ENCODE measurements around the gene DPH2.

DPH2 gene

DNA sequence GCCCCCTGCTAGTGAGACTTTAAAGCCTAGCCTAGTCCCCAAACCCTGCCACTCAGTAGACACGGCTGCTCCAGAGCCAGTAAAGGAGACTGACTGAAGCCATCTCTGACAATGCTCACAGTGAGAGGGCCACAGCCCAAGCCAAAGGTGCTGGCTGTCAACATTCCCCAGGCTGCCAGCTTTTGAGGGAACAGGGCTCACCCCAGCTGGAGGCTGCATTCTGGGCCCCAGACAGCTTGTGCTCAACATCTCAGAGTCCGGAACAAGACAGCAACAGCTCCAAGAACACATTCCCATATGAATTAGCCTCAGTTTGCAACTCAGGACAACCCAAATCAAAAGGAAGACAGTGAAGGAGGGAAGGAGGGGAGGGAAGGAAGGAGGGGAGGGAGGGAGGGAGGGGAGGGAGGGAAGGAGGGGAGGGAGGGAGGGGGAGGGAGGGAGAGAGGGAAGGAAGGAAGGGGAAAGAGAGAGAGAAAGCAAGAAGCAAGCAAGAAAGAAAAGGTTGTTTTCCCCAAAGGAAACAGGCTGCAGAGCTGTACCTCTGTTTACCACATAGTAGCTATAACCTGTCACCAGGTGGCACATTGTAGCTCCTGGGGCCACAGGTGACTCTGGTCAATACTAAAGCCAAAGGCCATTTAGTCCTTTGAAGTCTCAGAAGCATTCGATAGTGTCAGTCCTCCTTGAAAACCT lies 30.8 kb upstream of the DPH2 start:
- Histone ChIP-seq H3K27ac (no peak overlapping the region), H3K4me3 (no peak overlapping the region)

- H3K27ac ChIP-seq, result no peak overlapping the region
- H3K4me3 ChIP-seq, result no peak overlapping the region
These were observed 27.4 kb upstream of the DPH2 start for GRCh38 chr1:43942411-43942810.

- Histone ChIP-seq H3K4me3 (no peak overlapping the region), H3K27ac (no peak overlapping the region)
These were observed 24.9 kb upstream of the DPH2 start for GRCh38 chr1:43944860-43945259.

- H3K4me3 ChIP-seq, result peak overlapping the region; percentile 58 to 86 (median 64)
- H3K27ac ChIP-seq, result peak overlapping the region; percentile 32 to 100 (median 99)
These were observed 24.1 kb upstream of the DPH2 start for GRCh38 chr1:43945674-43946235.

GRCh38 chr1:43946236-43947060 lies 23.4 kb upstream of the DPH2 start, which contains the start of gene IPO13:
TSS of gene IPO13 (plus strand) at chr1:43946950. CDS start at chr1:43947601, 651 bp downstream.
- H3K4me3 ChIP-seq, result peak within 1 kb of the TSS; percentile 58 to 86 (median 64)
- peak within 1 kb of the TSS; percentile 84 to 100 (median 99) for H3K27ac ChIP-seq

GRCh38 chr1:43947061-43947873 lies 22.5 kb upstream of the DPH2 start:
- peak overlapping the region; percentile 58 to 86 (median 64) for H3K4me3 ChIP-seq

DNA sequence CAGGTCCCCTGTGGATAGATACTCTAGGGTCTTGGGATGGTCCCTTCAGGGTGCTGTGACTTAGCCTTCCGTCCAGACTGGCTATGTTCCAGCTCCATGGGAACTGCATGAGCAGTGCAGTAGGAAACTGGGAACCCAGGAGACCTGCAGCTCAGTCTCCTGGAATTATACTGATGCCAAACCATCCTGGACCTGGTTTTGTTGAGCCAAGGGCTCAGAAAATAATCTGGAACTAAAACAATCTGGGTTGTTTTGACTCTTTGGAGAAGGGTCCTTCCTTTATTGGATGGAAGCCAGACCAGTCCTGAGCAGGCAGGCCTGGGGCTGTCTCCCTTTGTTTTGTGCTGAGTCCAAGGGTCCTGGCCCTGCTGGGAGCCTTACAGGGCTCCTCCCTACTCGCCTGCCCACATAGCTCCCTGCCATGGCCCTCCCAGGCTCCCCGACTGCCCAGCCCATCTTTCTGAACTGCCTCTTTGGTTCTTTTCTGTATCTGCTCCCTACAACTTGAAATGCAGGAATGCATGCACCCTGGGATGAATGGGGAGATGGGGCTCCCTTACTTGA lies 21.9 kb upstream of the DPH2 start:
- peak overlapping the region in 11 of 21 experiments; percentile 84 to 99 (median 98) for H3K27ac ChIP-seq

More at GRCh38 chr1:43947061-43947873, 22.5 kb upstream of the DPH2 start:
- H3K27ac ChIP-seq, result peak overlapping the region; percentile 84 to 100 (median 99)

DNA sequence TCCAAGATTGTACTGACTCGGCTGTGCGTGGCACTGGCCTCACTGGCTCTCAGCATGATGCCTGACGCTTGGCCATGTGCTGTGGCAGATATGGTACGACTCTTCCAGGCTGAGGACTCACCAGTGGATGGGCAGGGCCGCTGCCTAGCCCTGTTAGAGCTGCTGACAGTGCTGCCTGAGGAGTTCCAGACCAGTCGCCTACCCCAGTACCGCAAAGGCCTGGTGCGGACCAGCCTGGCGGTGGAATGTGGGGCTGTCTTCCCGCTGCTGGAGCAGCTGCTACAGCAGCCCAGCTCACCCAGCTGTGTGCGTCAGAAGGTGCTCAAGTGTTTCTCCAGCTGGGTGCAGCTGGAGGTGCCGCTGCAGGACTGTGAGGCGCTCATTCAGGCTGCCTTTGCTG lies 20.1 kb upstream of the DPH2 start:
- Histone ChIP-seq H3K27ac (no peak overlapping the region), H3K4me3 (no peak overlapping the region)

More for the DNA sequence above, 21.9 kb upstream of the DPH2 start:
- peak overlapping the region in 6 of 7 experiments; percentile 58 to 71 (median 63) for H3K4me3 ChIP-seq

- Histone ChIP-seq H3K27ac (no peak overlapping the region), H3K4me3 (no peak overlapping the region)
These were observed 18.5 kb upstream of the DPH2 start for GRCh38 chr1:43951021-43951985.

- Histone ChIP-seq H3K4me3 (no peak overlapping the region), H3K27ac (no peak overlapping the region)
These were observed 17.0 kb upstream of the DPH2 start for GRCh38 chr1:43952731-43953346.

DNA sequence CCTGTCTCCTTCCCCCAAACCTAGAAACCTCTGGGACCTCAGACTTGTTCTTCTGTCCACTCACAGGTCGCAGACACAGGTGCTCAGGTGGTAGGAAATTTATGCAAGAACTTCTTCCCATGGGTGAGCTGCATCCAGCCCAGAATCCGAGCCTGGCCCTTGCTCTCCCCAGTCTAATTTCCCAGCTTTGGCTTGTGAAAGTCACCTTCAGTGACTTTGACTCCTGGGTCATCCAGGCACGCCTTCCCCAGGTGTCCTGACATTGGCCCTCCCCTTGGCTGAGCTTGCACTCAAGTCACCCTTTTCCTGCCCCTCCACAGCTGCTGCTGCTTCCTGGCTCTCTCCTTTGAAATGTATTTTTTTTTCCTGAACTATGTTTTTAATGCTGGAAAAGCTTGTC lies 16.4 kb upstream of the DPH2 start:
- H3K4me3 ChIP-seq, result no peak overlapping the region
- no peak overlapping the region for H3K27ac ChIP-seq

GRCh38 chr1:43954036-43954435 lies 15.8 kb upstream of the DPH2 start:
- H3K4me3 ChIP-seq, result no peak overlapping the region
- no peak overlapping the region for H3K27ac ChIP-seq

DNA sequence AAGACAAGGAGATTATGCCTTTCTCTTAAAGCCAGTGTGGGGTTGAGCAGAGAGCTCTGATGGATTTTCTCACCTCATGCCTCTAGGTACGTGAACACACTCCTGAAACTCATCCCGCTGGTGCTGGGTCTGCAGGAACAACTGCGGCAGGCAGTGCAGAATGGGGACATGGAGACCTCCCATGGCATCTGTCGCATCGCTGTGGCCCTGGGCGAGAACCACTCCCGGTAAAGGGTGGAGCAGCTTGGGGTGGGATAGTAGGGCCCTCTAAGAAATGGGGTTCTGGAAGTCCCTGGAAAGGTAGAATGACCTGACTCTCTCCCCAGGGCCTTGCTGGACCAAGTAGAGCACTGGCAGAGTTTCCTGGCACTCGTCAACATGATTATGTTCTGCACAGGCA lies 13.6 kb upstream of the DPH2 start:
- no peak overlapping the region for H3K27ac ChIP-seq
- H3K4me3 ChIP-seq, result no peak overlapping the region

- no peak overlapping the region for H3K4me3 ChIP-seq
- no peak overlapping the region for H3K27ac ChIP-seq
These were observed 12.3 kb upstream of the DPH2 start for GRCh38 chr1:43957407-43958040.

DNA sequence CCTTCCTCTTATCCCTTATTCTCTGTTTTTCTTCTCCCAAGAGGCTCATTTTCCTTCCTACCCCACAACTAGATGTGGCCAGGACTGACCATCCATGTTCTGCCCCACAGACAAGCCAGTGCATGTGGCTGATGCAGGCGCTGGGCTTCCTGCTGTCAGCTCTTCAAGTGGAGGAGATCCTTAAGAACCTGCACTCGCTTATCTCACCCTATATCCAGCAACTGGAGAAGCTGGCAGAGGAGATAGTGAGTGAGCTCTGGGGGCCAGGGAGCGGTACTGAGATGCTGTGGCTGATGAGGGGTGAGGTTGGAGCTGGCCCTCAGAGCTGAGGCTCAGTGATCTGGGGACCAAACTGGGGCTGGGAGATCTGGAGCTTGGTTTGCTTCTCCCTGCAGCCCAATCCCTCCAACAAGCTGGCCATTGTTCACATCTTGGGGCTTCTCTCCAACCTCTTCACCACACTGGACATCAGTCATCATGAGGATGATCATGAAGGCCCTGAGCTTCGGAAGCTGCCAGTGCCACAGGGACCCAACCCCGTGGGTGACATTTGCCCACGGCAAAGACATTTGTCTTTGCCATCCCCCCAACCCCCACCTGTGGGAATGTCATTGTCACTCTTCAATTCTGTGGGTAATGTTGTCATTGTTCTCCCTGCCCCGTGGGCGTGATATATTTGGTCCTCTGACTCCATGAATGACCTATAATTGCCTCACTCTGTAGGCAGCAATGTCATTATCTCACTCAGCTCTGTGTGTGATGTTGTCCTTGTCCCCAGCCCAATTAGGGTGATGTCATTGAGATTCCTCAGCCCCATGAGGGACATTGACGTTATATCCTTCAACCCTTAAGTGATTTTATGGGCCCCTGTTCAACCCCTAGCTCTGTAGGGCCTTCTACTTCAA lies 11.2 kb upstream of the DPH2 start:
- H3K27ac ChIP-seq, result no peak overlapping the region

DNA sequence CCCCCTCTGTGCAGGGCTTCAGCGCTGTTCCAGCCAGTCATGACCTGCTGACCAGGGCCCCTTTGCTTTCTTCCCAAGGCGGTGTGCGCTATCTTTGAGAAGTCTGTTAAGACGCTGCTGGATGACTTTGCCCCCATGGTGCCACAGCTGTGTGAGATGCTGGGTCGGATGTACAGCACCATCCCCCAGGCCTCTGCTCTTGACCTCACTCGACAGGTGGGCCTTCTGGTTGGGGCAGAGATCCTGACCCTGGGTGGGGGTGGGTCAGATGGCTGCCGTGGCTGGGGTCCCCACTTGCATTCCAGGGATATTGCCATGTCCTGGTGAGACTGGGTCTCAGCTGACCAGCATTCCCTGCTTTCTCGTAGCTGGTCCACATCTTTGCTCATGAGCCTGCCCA lies 9.0 kb upstream of the DPH2 start:
- no peak overlapping the region for H3K27ac ChIP-seq
- H3K4me3 ChIP-seq, result no peak overlapping the region

More for the DNA sequence above, 11.2 kb upstream of the DPH2 start:
- no peak overlapping the region for H3K4me3 ChIP-seq

Data from skin epidermis (tissue), 12 donors.